ENCODE data around the gene KCND3.

The KCND3 gene

GRCh38 chr1:111989531-111990025 is at the start of gene KCND3:
Gene KCND3, minus strand, starts transcription at chr1:111989668.
- no peak for DNase-seq

GRCh38 chr1:112034277-112034676 is 44.8 kb upstream of the KCND3 start:
- no peak for DNase-seq

GRCh38 chr1:112033439-112034120 is 44.1 kb upstream of the KCND3 start:
- no peak for DNase-seq

- DNase-seq = no peak
Observed at GRCh38 chr1:112030157-112030556, 40.7 kb upstream of the KCND3 start.

GRCh38 chr1:112027696-112028095 is 38.2 kb upstream of the KCND3 start:
- no peak for DNase-seq

GRCh38 chr1:112026501-112026900 is 37.0 kb upstream of the KCND3 start:
- no peak for DNase-seq

GRCh38 chr1:112026016-112026415 is 36.5 kb upstream of the KCND3 start:
- DNase-seq = no peak

GRCh38 chr1:112021263-112021662 is 31.8 kb upstream of the KCND3 start:
- DNase-seq = no peak

- no peak for DNase-seq
Observed at GRCh38 chr1:112017183-112017582, 27.7 kb upstream of the KCND3 start.

- DNase-seq = no peak
Observed at GRCh38 chr1:112012823-112013222, 23.4 kb upstream of the KCND3 start.

GRCh38 chr1:112011202-112011601 is 21.7 kb upstream of the KCND3 start:
- no peak for DNase-seq

- no peak for DNase-seq
Observed at GRCh38 chr1:112007169-112007568, 17.7 kb upstream of the KCND3 start.

- no peak for DNase-seq
Observed at GRCh38 chr1:112006416-112007025, 17.1 kb upstream of the KCND3 start.

- DNase-seq = no peak
Observed at GRCh38 chr1:112004076-112004475, 14.6 kb upstream of the KCND3 start.

- no peak for DNase-seq
Observed at GRCh38 chr1:112002514-112002913, 13.0 kb upstream of the KCND3 start.

- DNase-seq = no peak
Observed at GRCh38 chr1:112001436-112001835, 12.0 kb upstream of the KCND3 start.

- DNase-seq = no peak
Observed at GRCh38 chr1:112000048-112000447, 10.6 kb upstream of the KCND3 start.

GRCh38 chr1:111998332-111998731 is 8.9 kb upstream of the KCND3 start:
- DNase-seq = no peak

- no peak for DNase-seq
Observed at GRCh38 chr1:111992476-111992875, 3.0 kb upstream of the KCND3 start.

- no peak for DNase-seq
Observed at GRCh38 chr1:111990878-111991718, 1.6 kb upstream of the KCND3 start.

- no peak for DNase-seq
Observed at GRCh38 chr1:111990026-111990877, 784 bp upstream of the KCND3 start.

- no peak for DNase-seq
Observed at GRCh38 chr1:111988743-111989453, 570 bp downstream of the KCND3 start.
